Prostate gland (tissue), 2 donors: ENCODE measurements around the gene FBXO34.

Source experiments
- CTCF ChIP-seq, 4 experiments: fragments of 200-600 bp in 2 of 4; fragments of 450-650 bp in 2 of 4; sonication (generic) in 2 of 4; IDR thresholded peaks; 1 replicate in 3 of 4; 2 replicates in 1 of 4; pipeline ENCODE4 v1.5.1; 2016 to 2019; ENCODE audit warnings: antibody characterized with exemption in 4 of 4, mild to moderate bottlenecking in 2 of 4, moderate library complexity in 2 of 4
- POLR2A ChIP-seq: fragments of 450-650 bp; IDR thresholded peaks from one replicate; pipeline ENCODE4 v1.6.1; 2016; ENCODE audit warnings: antibody characterized with exemption, mild to moderate bottlenecking

- TF ChIP-seq CTCF (IDR thresholded peaks at IDR 0.05) (no peak), POLR2A (no peak)
These were observed 31.9 kb downstream of the FBXO34 start for GRCh38 chr14:55303125-55303499.
